ENCODE results near the gene PDPK1. TPM values are rescaled to one million over a fixed set of nuclear protein-coding genes. Genes with fewer than 3 reads are reported as not detected.

PDPK1 gene
- total and polyA plus RNA-seq, 2 experiments from 2014 or later, result 19.3 to 25.8 TPM

DNA sequence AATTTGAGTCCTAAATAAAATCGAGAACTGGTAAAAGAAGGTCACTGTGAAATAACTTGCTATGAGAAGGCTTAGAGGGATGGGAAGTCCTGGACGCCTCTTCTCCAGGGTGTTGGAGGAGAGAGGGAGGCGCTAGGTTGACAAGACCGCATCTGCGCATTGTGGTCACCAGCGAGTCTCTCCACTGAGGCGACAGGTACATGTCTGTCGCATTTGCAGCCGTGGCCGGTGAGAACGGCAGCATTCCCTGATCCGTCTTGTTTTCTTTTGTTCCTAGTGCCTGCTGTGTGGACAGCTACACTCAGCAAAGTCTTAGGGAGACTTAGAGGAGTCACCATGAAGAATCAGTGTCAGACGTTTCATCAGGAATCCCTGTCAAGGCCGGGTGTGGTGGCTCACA, 32.1 kb upstream of the PDPK1 start:
- Mint-ChIP-seq H3K27ac (no peak overlapping the region), H3K27me3 (ENCODE audit: insufficient read depth, low read depth, poor library complexity) (peaks cover 9% of the 10 kb centered on the region), H3K36me3 (ENCODE audit: low read depth) (no peaks in the 10 kb centered on the region), H3K4me1 (peaks cover 9% of the 10 kb centered on the region), H3K9me3 (no peaks in the 10 kb centered on the region), H3K4me3 (no peak overlapping the region)
- no peak for DNase-seq (ENCODE audit: low spot score)
- H3K9me2 ChIP-seq (ENCODE audit: insufficient read depth), result no peaks in the 10 kb centered on the region
- ATAC-seq, result no peak
- TF ChIP-seq JUNB (IDR thresholded peaks at IDR 0.05; ENCODE audit: unreplicated experiment) (no peak), NANOG (IDR thresholded peaks at IDR 0.05; ENCODE audit: borderline replicate concordance) (no peak), ZNF114 (CRISPR knock-in tag; IDR thresholded peaks at IDR 0.05) (no peak), EZH2 (IDR thresholded peaks at IDR 0.05; ENCODE audit: low read depth, unreplicated experiment) (no peak), EZH2phosphoT487 (IDR thresholded peaks at IDR 0.05; ENCODE audit: unreplicated experiment) (no peak), STAT1 (IDR thresholded peaks at IDR 0.05; ENCODE audit: unreplicated experiment) (no peak)
- TF ChIP-seq, protein P1, sequence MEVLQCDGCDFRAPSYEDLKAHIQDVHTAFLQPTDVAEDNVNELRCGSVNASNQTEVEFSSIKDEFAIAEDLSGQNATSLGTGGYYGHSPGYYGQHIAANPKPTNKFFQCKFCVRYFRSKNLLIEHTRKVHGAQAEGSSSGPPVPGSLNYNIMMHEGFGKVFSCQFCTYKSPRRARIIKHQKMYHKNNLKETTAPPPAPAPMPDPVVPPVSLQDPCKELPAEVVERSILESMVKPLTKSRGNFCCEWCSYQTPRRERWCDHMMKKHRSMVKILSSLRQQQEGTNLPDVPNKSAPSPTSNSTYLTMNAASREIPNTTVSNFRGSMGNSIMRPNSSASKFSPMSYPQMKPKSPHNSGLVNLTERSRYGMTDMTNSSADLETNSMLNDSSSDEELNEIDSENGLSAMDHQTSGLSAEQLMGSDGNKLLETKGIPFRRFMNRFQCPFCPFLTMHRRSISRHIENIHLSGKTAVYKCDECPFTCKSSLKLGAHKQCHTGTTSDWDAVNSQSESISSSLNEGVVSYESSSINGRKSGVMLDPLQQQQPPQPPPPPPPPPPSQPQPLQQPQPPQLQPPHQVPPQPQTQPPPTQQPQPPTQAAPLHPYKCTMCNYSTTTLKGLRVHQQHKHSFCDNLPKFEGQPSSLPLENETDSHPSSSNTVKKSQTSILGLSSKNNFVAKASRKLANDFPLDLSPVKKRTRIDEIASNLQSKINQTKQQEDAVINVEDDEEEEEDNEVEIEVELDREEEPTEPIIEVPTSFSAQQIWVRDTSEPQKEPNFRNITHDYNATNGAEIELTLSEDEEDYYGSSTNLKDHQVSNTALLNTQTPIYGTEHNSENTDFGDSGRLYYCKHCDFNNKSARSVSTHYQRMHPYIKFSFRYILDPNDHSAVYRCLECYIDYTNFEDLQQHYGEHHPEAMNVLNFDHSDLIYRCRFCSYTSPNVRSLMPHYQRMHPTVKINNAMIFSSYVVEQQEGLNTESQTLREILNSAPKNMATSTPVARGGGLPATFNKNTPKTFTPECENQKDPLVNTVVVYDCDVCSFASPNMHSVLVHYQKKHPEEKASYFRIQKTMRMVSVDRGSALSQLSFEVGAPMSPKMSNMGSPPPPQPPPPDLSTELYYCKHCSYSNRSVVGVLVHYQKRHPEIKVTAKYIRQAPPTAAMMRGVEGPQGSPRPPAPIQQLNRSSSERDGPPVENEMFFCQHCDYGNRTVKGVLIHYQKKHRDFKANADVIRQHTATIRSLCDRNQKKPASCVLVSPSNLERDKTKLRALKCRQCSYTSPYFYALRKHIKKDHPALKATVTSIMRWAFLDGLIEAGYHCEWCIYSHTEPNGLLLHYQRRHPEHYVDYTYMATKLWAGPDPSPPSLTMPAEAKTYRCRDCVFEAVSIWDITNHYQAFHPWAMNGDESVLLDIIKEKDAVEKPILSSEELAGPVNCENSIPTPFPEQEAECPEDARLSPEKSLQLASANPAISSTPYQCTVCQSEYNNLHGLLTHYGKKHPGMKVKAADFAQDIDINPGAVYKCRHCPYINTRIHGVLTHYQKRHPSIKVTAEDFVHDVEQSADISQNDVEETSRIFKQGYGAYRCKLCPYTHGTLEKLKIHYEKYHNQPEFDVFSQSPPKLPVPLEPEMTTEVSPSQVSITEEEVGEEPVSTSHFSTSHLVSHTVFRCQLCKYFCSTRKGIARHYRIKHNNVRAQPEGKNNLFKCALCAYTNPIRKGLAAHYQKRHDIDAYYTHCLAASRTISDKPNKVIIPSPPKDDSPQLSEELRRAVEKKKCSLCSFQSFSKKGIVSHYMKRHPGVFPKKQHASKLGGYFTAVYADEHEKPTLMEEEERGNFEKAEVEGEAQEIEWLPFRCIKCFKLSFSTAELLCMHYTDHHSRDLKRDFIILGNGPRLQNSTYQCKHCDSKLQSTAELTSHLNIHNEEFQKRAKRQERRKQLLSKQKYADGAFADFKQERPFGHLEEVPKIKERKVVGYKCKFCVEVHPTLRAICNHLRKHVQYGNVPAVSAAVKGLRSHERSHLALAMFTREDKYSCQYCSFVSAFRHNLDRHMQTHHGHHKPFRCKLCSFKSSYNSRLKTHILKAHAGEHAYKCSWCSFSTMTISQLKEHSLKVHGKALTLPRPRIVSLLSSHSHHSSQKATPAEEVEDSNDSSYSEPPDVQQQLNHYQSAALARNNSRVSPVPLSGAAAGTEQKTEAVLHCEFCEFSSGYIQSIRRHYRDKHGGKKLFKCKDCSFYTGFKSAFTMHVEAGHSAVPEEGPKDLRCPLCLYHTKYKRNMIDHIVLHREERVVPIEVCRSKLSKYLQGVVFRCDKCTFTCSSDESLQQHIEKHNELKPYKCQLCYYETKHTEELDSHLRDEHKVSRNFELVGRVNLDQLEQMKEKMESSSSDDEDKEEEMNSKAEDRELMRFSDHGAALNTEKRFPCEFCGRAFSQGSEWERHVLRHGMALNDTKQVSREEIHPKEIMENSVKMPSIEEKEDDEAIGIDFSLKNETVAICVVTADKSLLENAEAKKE (CRISPR knock-in tag; IDR thresholded peaks at IDR 0.05), result no peak
- TF ChIP-seq, protein P2, sequence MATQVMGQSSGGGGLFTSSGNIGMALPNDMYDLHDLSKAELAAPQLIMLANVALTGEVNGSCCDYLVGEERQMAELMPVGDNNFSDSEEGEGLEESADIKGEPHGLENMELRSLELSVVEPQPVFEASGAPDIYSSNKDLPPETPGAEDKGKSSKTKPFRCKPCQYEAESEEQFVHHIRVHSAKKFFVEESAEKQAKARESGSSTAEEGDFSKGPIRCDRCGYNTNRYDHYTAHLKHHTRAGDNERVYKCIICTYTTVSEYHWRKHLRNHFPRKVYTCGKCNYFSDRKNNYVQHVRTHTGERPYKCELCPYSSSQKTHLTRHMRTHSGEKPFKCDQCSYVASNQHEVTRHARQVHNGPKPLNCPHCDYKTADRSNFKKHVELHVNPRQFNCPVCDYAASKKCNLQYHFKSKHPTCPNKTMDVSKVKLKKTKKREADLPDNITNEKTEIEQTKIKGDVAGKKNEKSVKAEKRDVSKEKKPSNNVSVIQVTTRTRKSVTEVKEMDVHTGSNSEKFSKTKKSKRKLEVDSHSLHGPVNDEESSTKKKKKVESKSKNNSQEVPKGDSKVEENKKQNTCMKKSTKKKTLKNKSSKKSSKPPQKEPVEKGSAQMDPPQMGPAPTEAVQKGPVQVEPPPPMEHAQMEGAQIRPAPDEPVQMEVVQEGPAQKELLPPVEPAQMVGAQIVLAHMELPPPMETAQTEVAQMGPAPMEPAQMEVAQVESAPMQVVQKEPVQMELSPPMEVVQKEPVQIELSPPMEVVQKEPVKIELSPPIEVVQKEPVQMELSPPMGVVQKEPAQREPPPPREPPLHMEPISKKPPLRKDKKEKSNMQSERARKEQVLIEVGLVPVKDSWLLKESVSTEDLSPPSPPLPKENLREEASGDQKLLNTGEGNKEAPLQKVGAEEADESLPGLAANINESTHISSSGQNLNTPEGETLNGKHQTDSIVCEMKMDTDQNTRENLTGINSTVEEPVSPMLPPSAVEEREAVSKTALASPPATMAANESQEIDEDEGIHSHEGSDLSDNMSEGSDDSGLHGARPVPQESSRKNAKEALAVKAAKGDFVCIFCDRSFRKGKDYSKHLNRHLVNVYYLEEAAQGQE (IDR thresholded peaks at IDR 0.05; ENCODE audit: unreplicated experiment), result no peak
- TF ChIP-seq, protein P3, sequence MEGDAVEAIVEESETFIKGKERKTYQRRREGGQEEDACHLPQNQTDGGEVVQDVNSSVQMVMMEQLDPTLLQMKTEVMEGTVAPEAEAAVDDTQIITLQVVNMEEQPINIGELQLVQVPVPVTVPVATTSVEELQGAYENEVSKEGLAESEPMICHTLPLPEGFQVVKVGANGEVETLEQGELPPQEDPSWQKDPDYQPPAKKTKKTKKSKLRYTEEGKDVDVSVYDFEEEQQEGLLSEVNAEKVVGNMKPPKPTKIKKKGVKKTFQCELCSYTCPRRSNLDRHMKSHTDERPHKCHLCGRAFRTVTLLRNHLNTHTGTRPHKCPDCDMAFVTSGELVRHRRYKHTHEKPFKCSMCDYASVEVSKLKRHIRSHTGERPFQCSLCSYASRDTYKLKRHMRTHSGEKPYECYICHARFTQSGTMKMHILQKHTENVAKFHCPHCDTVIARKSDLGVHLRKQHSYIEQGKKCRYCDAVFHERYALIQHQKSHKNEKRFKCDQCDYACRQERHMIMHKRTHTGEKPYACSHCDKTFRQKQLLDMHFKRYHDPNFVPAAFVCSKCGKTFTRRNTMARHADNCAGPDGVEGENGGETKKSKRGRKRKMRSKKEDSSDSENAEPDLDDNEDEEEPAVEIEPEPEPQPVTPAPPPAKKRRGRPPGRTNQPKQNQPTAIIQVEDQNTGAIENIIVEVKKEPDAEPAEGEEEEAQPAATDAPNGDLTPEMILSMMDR (conservative IDR thresholded peaks at IDR 0.05; ENCODE audit: low read depth in 2 of 2), result no peak
- peaks cover 4% of the 10 kb centered on the region; the same call in 1 of the 2 replicates for H3F3A ChIP-seq (replicated peaks; ENCODE audit: low read depth)
- no peak overlapping the region for H2AFZ ChIP-seq
- H4K20me1 ChIP-seq (replicated peaks; ENCODE audit: insufficient read depth), result no peaks in the 10 kb centered on the region
- no peak overlapping the region for H3K27ac ChIP-seq (ENCODE audit: low read depth)
- H3K4me3 ChIP-seq, result no peak overlapping the region
- no peaks in the 10 kb centered on the region for H3K79me2 ChIP-seq (replicated peaks; ENCODE audit: insufficient read depth)
- peaks cover 7% of the 10 kb centered on the region; the same call in 1 of the 2 replicates for H3K4me1 ChIP-seq (ENCODE audit: insufficient read depth)
- no peak overlapping the region for H3K4me2 ChIP-seq
- no peaks in the 10 kb centered on the region for H3K27me3 ChIP-seq (ENCODE audit: insufficient read depth)
- no peaks in the 10 kb centered on the region for H3K36me3 ChIP-seq (ENCODE audit: insufficient read depth)

All from GM23338 (cell line).